NCI-H1105 treated with DMSO at 0.1 percent for 48 hours (cell line): ENCODE measurements around the gene TCP1.
"Not testable (repeated sequence)": the region's sequence is repeated elsewhere in the genome, so short reads cannot be mapped to it uniquely, and the experiment has no call there.

ENCODE experiments used
- DNase-seq: peaks from one replicate; lab custom pipeline; 2025; lab: John Stamatoyannopoulos, UW

The TCP1 gene

DNA sequence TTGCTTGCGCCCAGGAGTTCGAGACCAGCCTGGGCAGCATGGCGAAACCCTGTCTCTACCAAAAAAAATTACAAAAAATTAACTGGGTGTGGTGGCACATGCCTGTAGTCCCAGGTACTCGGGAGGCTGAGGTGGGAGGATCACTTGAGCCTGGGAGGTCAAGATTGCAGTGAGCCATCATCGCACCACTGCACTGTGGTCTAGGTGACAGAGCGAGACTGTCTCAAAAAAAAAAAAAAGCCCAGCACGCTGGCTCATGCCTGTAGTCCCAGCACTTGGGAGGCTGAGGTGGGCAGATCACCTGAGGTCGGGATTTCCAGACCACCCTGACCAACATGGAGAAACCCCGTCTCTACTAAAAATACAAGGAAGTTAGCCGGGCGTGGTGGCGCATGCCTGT is 56.0 kb downstream of the TCP1 start:
- DNase-seq: not testable (repeated sequence)

DNA sequence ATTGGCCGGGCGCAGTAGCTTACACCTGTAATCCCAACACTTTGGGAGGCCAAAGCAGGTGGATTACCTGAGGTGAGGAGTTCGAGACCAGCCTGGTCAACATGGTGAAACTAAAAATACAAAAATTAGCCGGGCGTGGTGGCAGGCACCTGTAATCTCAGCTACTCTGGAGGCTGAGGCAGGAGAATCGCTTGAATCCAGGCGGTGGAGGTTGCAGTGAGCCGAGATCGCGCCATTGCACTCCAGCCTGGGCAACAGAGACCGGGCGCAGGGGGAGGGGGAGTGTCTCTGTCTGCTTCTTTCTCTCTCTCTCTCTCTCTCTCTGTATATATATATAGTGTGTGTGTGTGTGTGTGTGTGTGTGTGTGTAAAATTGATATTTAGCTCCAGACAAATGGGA is 56.9 kb downstream of the TCP1 start:
- not testable (repeated sequence) for DNase-seq

DNA sequence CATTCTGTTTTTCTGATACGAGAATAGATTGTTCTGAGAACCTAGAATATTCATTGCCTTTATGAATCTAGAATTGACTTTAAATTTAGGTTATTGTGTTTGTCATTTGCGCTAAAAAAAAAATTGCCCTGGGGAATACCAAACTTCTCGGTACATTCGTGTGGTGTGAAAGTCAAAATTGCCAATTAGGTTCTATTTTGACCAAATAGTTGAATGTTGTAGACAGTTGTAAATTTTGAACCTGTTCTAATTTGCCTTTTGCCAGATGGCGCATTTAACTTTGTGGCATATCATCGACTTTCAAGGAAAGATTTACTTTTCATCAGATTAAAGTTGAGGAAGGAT is 59.1 kb downstream of the TCP1 start:
- no peak for DNase-seq

GRCh38 chr6:159729598-159730331 is 59.6 kb downstream of the TCP1 start:
- DNase-seq: no peak

DNA sequence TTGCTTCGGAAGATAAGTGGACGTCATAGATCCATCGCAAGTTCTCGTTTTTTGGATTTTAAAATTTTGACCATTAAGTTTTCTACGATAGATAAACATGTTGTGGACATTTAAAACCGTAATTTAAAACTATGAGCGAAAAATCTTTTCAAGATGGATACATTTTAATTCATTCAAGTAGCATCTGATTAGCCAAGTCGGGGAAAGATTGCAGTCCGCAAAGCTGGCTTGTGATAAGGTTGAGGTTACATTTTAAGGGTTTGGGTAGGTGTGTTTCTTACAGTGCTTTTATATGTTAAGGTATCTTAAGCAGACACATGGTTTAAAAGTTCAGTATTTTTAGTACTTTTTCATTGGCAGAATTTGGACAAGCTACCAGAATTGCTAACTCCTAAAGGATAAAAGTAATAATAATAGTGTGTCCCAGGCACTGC is 60.9 kb downstream of the TCP1 start:
- DNase-seq: no peak
